ENCODE results near the gene LRP10. TPM values are rescaled to one million over a fixed set of nuclear protein-coding genes. Genes with fewer than 3 reads are reported as not detected.
"Not testable (repeated sequence)": the region's sequence is repeated elsewhere in the genome, so short reads cannot be mapped to it uniquely, and the experiment has no call there.

LRP10 gene
- total and polyA plus RNA-seq, 2 of the 4 experiments (the other 2 are of a cell fraction): 25.1 to 118 TPM

DNA sequence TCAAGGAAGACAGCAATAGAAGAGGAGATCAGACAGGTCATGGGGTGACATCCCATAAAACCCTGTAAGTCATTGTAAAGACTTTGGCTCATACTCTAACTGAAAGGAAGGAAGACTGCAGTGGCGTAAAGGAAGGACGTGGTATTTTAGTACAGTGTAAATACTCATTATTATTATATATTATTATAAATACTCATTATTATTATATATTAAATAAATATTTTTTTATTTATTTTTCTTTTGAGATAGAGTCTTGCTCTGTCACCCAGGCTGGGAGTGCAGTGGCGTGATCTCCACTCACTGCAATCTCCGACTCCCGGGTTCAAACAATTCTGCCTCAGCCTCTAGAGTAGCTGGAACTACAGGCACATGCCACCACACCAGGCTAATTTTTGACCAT lies 15.1 kb upstream of the LRP10 start (continued):
- no peak for TF ChIP-seq RAD21 (IDR thresholded peaks at IDR 0.05; ENCODE audit: low read length)
- no peak for TF ChIP-seq RFX5 (IDR thresholded peaks at IDR 0.05; ENCODE audit: low read depth, low read length)
- no peak for TF ChIP-seq RCOR1 (IDR thresholded peaks at IDR 0.05; ENCODE audit: insufficient replicate concordance, low read length)
- TF ChIP-seq FOS (IDR thresholded peaks at IDR 0.05; ENCODE audit: low read depth, low read length): no peak
- no peak for TF ChIP-seq NFE2L2 (IDR thresholded peaks at IDR 0.05; ENCODE audit: low read depth, low read length)

DNA sequence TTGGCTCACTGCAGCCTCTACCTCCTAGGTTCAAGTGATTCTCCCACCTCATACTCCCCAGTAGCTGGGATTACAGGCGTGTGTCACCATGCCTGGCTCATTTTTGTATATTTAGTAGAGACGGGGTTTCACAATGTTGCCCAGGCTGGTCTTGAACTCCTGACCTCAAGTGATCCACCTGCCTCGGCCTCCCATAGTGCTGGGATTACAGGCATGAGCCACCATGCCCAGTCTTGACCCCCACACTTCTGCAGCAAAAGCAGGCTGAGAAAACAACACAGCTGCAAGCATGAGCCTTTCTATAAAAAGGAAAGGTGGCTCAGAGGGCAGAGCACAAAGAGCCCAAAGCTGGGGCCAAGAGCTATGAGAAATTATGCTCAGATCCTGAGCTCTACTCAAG lies 11.2 kb upstream of the LRP10 start:
- H3K4me1 ChIP-seq (ENCODE audit: control insufficient read depth, insufficient read depth, low read length); intact Hi-C loops (cut with micrococcal nuclease); BruUV-seq (replicated peaks); H3K23ac ChIP-seq (ENCODE audit: low read depth, low read length); H3K4me3 ChIP-seq (ENCODE audit: insufficient read depth, low read depth, low read length); H3K27me3 ChIP-seq (ENCODE audit: control insufficient read depth, insufficient read depth, low read length); H3K18ac ChIP-seq (ENCODE audit: low read depth, low read length); H2BK120ac ChIP-seq (ENCODE audit: low read depth, low read length); H3K4ac ChIP-seq (ENCODE audit: low read depth, low read length); H2AK9ac ChIP-seq (replicated peaks; ENCODE audit: low read depth, low read length, poor library complexity); H3K9ac ChIP-seq (ENCODE audit: low read depth, low read length); H3K4me2 ChIP-seq (ENCODE audit: low read depth, low read length); ATAC-seq (ENCODE audit: low read depth); H4K91ac ChIP-seq (ENCODE audit: insufficient read depth, low read depth, low read length); H4K20me1 ChIP-seq (ENCODE audit: insufficient read depth, low read length); H3K79me1 ChIP-seq (ENCODE audit: low read depth in 1 of 2, low read length in 2 of 2); H3K9me1 ChIP-seq (ENCODE audit: insufficient read depth, low read length); H2BK5ac ChIP-seq (ENCODE audit: low read depth, low read length, poor library complexity, severe bottlenecking); dilution Hi-C loops (cut with HindIII; ENCODE audit: low sequenced_read_pairs, unreplicated experiment); H2AFZ ChIP-seq (replicated peaks; ENCODE audit: low read length, poor library complexity); DNase-seq; H4K5ac ChIP-seq (ENCODE audit: low read depth, low read length); H3K14ac ChIP-seq (replicated peaks; ENCODE audit: low read depth, low read length); H2BK15ac ChIP-seq (ENCODE audit: low read depth, low read length); H2BK20ac ChIP-seq (ENCODE audit: low read depth, low read length); H3K27ac ChIP-seq (ENCODE audit: insufficient read depth, low read length); H3K9me3 ChIP-seq (ENCODE audit: control insufficient read depth, insufficient read depth, low read length); H3K36me3 ChIP-seq (ENCODE audit: control insufficient read depth, insufficient read depth, low read length); POLR2A ChIA-PET (ENCODE audit: unreplicated experiment); H2AK5ac ChIP-seq (ENCODE audit: low read depth, low read length); H3K56ac ChIP-seq (ENCODE audit: extremely low read depth, insufficient read depth, low read length); H4K8ac ChIP-seq (ENCODE audit: low read depth in 2 of 2, low read length in 2 of 2): not testable (repeated sequence)
- CTCF ChIA-PET: interaction anchor here (0.9 to 1.6 kb wide), 4 partner anchors 11 to 289 kb away, joined by 3 to 7 read pairs (median 4); partner anchors contain the start of gene LRP10
- WGBS, 2 experiments (ENCODE audit: extremely low coverage in 2 of 2, insufficient read length in 1 of 2): no CpG with 5 or more reads among the region's 3 CpGs
- in situ Hi-C loops (cut with MboI; ENCODE audit: low sequenced_read_pairs): loop anchor here (25.0 kb wide), 1 partner anchor 473 kb away; no protein-coding TSS in a partner anchor
